Activated CD4-positive, alpha-beta T cell treated with anti-CD3 and anti-CD28 coated beads for 48 hours (primary cell): ENCODE data around the gene SLC16A1.

Source experiments
- DNase-seq: peaks from one replicate; pipeline ENCODE4 v3.0.0-alpha.2; 2020

SLC16A1 gene

GRCh38 chr1:112878321-112878720, 77.7 kb downstream of the SLC16A1 start:
- no peak for DNase-seq

GRCh38 chr1:112877750-112878149, 78.2 kb downstream of the SLC16A1 start:
- DNase-seq, result no peak

- DNase-seq, result no peak
Observed at GRCh38 chr1:112876315-112876714, 79.7 kb downstream of the SLC16A1 start.

- DNase-seq, result no peak
Observed at GRCh38 chr1:112872551-112872962, 83.4 kb downstream of the SLC16A1 start.

- DNase-seq, result no peak
Observed at GRCh38 chr1:112870887-112871646, 84.9 kb downstream of the SLC16A1 start.

- no peak for DNase-seq
Observed at GRCh38 chr1:112869895-112870294, 86.1 kb downstream of the SLC16A1 start.

- no peak for DNase-seq
Observed at GRCh38 chr1:112868191-112868590, 87.8 kb downstream of the SLC16A1 start.

- no peak for DNase-seq
Observed at GRCh38 chr1:112866981-112867380, 89.0 kb downstream of the SLC16A1 start.

- no peak for DNase-seq
Observed at GRCh38 chr1:112866151-112866550, 89.8 kb downstream of the SLC16A1 start.

- no peak for DNase-seq
Observed at GRCh38 chr1:112862753-112863426, 93.1 kb downstream of the SLC16A1 start.
